Omental fat pad (tissue), 4 donors: ENCODE data around the gene FOXJ3. TPM values are rescaled to one million over a fixed set of nuclear protein-coding genes. Genes with fewer than 3 reads are reported as not detected.

Experiments
- ATAC-seq: fragments of 150-250 bp; one replicate; pipeline ENCODE4 v1.9.1; 2016; ENCODE audit warnings: mild to moderate bottlenecking, moderate library complexity; ENCODE audit not compliant: low FRiP score
- DNase-seq: peaks from one replicate; pipeline ENCODE4 v3.0.0-alpha.2; 2019; ENCODE audit warnings: low spot score
- total RNA-seq, 4 donors: library from RNA; depleted of rRNA; stranded (reverse); fragments of >200 nt; gene quantifications; one replicate each; pipeline ENCODE4 v1.1.0, GENCODE V29; 2016
- TF ChIP-seq, protein P1 (sequence below), 3 donors: fragments of 450-650 bp; IDR thresholded peaks; one replicate each; pipeline ENCODE4 v1.5.1; 2016 to 2017; ENCODE audit warnings: antibody characterized with exemption in 3 of 3, mild to moderate bottlenecking in 3 of 3, moderate library complexity in 2 of 3

FOXJ3 gene
- total RNA-seq, 4 donors from 2014 or later, result 49.7 to 83.5 (median 56.1) TPM

DNA sequence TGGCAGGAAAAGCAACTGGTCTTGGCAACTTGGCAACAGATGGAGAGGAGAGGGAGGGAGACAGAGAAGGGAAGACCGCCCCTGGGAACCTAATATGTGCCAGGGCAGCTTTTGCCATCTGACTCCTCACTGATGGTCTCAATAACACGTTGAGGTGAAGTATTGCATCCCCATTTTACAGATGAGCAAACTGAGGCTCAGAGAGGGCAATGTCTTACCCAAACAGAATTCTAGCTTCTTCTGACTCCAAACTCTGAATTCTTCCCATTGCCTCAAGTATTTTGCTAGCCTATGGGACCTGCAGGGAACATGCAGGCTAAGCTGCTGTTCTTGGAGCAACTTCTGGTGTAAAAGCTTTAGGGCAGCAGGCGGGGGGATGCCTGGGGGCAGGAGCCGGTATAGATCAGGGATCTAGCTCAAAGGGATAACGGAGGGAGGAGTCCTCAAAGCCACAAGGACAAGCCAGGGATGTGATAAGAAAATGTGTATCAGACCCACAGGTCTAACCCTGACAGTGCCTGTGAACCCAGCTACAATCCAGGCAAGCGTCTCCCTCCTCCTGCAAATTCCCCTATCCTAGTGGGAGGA is 163.3 kb downstream of the FOXJ3 start:
- DNase-seq, result no peak

DNA sequence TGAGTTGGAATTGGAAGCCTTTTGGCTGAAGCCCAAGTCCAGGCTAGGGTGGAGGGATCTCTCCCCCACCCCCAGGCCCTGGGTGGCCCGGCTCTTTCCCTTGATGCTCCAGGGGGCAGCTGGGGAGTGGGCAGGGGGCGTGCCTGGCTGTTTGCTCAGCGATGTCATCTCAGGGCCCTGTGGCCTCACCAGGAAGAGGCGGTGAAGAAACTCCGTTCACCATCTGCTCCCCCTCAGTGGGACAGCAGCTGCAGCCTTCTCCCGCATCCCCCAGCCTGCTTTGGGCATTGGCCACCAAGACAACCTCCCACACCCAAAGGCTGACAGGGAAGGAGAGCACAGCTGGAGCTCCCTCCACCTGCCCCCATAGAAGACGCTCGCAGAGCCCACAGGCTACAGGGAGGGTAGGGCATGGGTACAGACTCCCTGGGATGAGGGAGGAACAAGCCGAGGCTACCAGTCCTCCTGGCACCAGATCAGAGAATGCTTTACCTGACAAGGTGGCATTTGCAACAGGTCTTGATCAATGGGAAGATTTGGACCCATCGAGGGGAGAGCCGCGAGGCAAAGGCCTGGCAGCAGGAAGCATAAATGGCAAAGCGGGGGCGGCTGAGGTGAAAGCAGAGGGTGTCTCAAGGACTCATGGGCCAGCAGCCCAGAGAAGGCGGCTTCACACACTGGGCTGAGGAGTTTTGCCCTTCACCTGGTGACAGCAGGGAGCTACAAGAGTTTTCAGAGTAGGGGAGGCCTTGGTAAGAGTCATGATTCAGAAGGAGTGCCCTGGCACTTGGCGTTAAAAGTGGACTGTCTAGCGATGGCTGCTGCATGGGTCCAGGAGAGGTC is 164.0 kb downstream of the FOXJ3 start:
- DNase-seq (no peak), ATAC-seq (no peak)
- TF ChIP-seq, protein P1, sequence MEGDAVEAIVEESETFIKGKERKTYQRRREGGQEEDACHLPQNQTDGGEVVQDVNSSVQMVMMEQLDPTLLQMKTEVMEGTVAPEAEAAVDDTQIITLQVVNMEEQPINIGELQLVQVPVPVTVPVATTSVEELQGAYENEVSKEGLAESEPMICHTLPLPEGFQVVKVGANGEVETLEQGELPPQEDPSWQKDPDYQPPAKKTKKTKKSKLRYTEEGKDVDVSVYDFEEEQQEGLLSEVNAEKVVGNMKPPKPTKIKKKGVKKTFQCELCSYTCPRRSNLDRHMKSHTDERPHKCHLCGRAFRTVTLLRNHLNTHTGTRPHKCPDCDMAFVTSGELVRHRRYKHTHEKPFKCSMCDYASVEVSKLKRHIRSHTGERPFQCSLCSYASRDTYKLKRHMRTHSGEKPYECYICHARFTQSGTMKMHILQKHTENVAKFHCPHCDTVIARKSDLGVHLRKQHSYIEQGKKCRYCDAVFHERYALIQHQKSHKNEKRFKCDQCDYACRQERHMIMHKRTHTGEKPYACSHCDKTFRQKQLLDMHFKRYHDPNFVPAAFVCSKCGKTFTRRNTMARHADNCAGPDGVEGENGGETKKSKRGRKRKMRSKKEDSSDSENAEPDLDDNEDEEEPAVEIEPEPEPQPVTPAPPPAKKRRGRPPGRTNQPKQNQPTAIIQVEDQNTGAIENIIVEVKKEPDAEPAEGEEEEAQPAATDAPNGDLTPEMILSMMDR (IDR thresholded peaks at IDR 0.05), result no peak

More for the DNA sequence above, 163.3 kb downstream of the FOXJ3 start:
- TF ChIP-seq, protein P1 (IDR thresholded peaks at IDR 0.05), result no peak
- ATAC-seq, result no peak

DNA sequence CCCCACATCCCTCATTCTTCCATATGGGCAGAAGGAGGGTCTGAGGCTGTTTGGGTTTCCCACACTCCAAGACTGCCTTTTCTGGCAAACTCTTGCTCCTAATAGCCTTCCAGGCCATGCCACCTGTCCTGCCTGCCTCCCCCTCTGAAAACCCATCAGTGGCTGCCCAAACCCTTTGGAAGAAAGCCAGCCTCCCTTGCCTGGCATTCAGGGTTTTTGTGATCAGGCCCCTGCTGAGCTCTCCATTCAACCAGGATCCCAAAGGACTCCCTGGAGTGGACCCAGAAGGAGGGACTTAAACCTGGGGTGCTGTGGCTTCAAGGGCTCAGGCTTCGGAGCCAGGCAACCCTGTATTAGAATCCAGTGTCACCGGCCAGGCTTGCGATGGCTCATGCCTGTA is 166.3 kb downstream of the FOXJ3 start:
- TF ChIP-seq, protein P1 (IDR thresholded peaks at IDR 0.05), result no peak
- ATAC-seq, result no peak
- no peak for DNase-seq

DNA sequence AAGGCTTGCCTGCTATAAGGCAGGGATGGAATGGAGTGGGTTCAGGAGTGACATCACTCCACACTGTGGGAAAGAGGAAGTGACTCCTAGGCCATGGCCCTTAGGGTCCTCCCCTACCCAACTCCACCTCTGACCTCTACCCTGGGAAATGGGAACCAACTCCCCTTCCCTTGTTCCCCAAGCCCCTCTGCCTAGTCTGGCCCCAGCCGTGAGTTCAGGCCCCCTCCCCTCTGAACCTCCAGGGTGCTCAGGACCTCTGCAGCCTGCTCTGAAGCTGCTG is 166.7 kb downstream of the FOXJ3 start:
- no peak for ATAC-seq
- TF ChIP-seq, protein P1 (IDR thresholded peaks at IDR 0.05), result no peak
- no peak for DNase-seq

DNA sequence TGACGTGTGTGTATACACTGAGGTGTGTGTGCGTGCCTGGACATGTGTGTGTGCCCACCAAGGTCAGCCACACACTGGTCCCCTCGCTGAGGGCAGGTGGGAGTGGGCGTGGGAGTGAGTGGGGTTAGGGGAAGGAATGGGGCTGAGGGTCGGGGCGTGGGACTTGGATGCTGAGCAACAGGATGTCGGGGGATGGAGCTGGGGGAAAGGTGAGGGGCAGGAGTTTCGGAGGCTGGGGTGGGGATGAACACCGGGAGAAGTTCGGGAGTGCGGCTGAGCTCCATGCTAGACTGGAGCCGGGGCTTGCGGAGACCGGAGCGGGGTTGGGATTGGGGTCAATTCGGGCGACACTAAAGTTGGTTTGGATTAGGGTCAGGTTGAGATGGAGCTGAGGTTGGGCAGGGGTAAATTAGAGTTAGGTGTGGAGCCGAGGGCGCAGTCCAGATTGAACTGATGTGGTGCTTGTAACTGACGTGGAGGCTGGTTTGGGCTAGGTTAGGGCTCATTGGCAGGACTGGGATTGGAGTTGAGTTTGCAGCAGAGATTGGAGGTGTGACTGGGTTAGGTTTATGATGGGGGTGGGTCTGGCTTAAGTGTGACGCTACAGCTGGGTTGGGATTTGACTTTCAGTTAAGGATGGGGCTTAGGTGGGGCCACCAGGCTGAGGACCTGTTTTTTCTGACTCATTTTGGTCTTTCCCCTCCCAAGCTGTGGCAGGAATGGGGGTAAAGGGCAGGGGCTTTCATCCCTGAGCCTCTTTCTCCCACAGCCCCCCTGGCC is 167.2 kb downstream of the FOXJ3 start:
- no peak for DNase-seq

DNA sequence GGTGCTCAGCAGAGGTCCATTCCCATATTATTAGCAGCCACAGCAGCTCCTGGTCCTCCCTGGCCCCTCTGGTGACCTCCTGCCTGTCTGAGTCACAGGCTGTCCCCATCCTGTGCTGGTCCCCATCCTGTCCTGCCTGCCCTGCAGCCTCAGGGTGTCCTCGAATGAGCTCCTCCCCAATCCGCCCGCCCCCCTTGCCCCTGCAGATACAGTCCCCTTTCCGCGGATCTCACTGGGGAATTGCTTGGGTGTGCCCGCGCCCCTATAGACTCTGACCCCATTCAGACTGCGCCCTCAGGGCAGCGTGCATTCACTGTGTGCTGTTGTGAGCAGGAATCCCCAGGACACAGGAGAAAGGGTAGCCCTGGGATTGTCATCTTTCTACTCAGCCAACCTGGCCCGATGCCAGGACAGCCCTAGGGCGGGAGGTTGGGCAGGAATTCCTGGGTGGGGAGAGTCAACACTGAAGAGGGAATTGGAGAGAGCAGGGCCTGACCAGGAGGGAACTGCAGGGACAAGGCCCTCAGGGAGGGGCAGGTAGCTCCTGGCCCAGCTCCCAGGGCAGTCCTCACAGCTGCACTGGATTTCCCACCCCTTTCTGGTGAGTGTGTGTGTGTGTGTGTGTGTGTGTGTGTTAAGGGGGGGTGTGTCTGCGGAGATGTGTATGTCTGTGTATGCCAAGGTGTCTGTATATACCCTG is 169.4 kb downstream of the FOXJ3 start:
- TF ChIP-seq, protein P1 (IDR thresholded peaks at IDR 0.05), result no peak
- DNase-seq (no peak), ATAC-seq (no peak)

More for the DNA sequence above, 167.2 kb downstream of the FOXJ3 start:
- TF ChIP-seq, protein P1 (IDR thresholded peaks at IDR 0.05), result no peak
- no peak for ATAC-seq
